22Rv1 (cell line): ENCODE results near the gene SPTSSB.

Experiments
- ZFX ChIP-seq: fragments of 450-650 bp; IDR thresholded peaks from 2 replicates; pipeline ENCODE4 v1.6.1; 2017; ENCODE audit warnings: antibody characterized with exemption, borderline replicate concordance
- TF ChIP-seq, protein P1 (sequence below): fragments of 450-650 bp; IDR thresholded peaks from 2 replicates; pipeline ENCODE4 v1.5.1; 2017; ENCODE audit warnings: mild to moderate bottlenecking

DNA sequence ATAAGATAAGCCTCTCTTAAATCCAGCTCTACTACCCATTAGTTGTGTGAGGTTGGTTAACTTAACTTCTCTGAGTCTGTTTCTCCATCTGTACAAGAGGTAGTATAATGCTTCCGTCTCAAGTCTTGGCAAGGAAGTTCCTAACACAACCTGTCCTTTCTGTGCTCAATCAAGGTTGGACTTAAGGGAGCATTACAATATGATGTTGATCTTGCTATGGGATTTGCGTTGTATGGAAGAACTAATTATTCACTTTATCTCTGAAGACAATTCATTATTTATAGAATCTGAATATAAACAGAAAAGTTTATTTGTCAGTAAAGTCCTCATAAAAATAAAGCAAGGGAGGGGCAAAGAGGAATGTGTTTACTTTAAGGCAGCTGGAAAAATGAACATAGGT lies 18.9 kb upstream of the SPTSSB start:
- TF ChIP-seq, protein P1, sequence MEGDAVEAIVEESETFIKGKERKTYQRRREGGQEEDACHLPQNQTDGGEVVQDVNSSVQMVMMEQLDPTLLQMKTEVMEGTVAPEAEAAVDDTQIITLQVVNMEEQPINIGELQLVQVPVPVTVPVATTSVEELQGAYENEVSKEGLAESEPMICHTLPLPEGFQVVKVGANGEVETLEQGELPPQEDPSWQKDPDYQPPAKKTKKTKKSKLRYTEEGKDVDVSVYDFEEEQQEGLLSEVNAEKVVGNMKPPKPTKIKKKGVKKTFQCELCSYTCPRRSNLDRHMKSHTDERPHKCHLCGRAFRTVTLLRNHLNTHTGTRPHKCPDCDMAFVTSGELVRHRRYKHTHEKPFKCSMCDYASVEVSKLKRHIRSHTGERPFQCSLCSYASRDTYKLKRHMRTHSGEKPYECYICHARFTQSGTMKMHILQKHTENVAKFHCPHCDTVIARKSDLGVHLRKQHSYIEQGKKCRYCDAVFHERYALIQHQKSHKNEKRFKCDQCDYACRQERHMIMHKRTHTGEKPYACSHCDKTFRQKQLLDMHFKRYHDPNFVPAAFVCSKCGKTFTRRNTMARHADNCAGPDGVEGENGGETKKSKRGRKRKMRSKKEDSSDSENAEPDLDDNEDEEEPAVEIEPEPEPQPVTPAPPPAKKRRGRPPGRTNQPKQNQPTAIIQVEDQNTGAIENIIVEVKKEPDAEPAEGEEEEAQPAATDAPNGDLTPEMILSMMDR, result no peak
- TF ChIP-seq ZFX, result no peak
